C4-2B (cell line): Measurements from ENCODE around the gene XYLT1.

ENCODE experiments used
- H3K27ac ChIP-seq: fragments of 450-650 bp; 2 replicates; pipeline ENCODE4 v1.5.1; 2017
- CTCF ChIP-seq: fragments of 450-650 bp; conservative IDR thresholded peaks from 2 replicates; pipeline ENCODE4 v1.5.1; 2017; ENCODE audit warnings: mild to moderate bottlenecking
- ZFX ChIP-seq: fragments of 450-650 bp; IDR thresholded peaks from 2 replicates; pipeline ENCODE4 v1.6.1; 2017

XYLT1 gene

GRCh38 chr16:17062676-17063075 is 408.1 kb downstream of the XYLT1 start:
- TF ChIP-seq ZFX (no peak), CTCF (no peak)
- no peak overlapping the region for H3K27ac ChIP-seq

DNA sequence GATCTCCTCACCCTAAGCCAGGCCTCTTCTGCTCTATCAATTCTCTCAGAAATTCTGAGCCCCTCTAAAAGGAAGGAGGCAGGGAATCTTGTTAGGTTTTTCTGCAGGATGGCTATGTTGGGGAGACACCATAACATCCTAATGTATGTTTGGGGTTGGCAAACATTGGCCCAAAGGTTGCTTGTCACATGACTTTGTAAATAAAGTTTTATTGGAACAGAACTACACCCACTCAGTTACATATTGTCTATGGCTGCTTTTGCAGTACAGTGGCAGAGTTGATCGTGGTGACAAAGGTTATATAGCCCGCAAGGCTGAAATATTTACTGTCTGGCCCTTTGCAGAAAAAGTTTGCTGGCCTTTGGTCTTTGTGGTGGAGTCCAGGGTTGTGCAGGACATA is 409.4 kb downstream of the XYLT1 start:
- TF ChIP-seq CTCF (no peak), ZFX (no peak)
- H3K27ac ChIP-seq = no peak overlapping the region

DNA sequence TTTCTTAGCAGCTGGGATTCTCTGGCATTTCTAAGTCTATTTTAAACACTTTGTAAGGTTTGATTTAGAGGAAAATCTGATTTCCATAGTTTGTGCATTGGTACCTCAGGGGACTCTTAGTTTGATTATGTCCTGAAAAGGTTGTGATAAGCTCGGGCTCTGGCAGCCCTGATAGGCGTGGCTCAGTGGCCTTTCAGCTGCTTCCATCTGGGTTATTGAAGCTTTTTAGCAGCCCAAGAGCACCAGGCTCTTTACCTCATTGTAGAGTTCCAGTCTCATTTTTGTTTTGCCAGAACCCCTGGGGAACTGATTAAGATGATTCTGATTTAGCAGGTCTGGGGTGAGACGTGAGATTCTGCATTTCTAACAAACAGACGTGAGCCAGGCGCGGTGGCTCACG is 412.3 kb downstream of the XYLT1 start:
- H3K27ac ChIP-seq = no peak overlapping the region
- TF ChIP-seq ZFX = no peak
- no peak for TF ChIP-seq CTCF

DNA sequence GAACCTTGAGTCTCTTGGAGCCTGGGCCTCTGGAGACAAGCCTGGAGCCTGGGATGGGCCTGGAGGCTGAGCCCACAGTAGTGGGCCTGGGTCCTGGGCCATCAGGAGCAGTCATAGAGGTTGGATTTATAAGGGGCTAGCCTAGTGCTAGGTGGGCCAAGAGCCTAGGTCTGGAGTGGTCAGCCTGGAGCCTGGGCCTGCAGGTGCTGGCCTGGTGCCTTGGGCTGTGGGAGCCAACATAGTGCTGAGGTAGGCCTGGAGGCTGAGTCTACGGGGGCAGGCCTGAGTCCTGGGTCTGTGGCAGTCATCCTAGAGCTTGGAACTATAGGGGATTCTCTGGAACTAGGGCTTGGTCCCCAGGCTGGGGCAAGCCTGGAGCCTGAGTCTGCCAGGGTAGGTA is 414.1 kb downstream of the XYLT1 start:
- H3K27ac ChIP-seq = no peak overlapping the region
- TF ChIP-seq ZFX = no peak
- TF ChIP-seq CTCF = no peak

- TF ChIP-seq CTCF = no peak
- TF ChIP-seq ZFX = no peak
- H3K27ac ChIP-seq = no peak overlapping the region
Measured at GRCh38 chr16:17053536-17054160, 417.1 kb downstream of the XYLT1 start.
